Osteoblast (primary cell): ENCODE data around the gene MYEF2. TPM values are rescaled to one million over a fixed set of nuclear protein-coding genes. Genes with fewer than 3 reads are reported as not detected.
A peak's percentile ranks its signal among the peaks of the same experiment; 100 is the strongest.

Experiments
- DNase-seq: peaks from one replicate; pipeline ENCODE4 v3.0.0; 2011; ENCODE audit warnings: low spot score, mixed read lengths; ENCODE audit not compliant: insufficient read length; ENCODE audit errors: missing footprints
- H2AFZ ChIP-seq: 2 replicates; pipeline ENCODE4 v1.6.0; 2011; ENCODE audit warnings: mild to moderate bottlenecking, low read length
- H3K27ac ChIP-seq: 2 replicates; pipeline ENCODE4 v1.5.1; 2011; ENCODE audit warnings: mild to moderate bottlenecking, low read depth, low read length, moderate library complexity
- H3K27me3 ChIP-seq: 2 replicates; pipeline ENCODE4 v1.6.0; 2012; ENCODE audit warnings: mild to moderate bottlenecking, control low read depth, inconsistent platforms, low read length, moderate library complexity; ENCODE audit not compliant: insufficient read depth
- H3K36me3 ChIP-seq: 2 replicates; pipeline ENCODE4 v1.5.1; 2011; ENCODE audit warnings: mild to moderate bottlenecking, low read length, control low read depth, moderate library complexity; ENCODE audit not compliant: insufficient read depth
- H3K4me1 ChIP-seq: 2 replicates; pipeline ENCODE4 v1.5.1; 2011; ENCODE audit warnings: mild to moderate bottlenecking, low read length, control low read depth, moderate library complexity; ENCODE audit not compliant: insufficient read depth
- H3K4me2 ChIP-seq: 2 replicates; pipeline ENCODE4 v1.6.0; 2011; ENCODE audit warnings: mild to moderate bottlenecking, low read length; ENCODE audit not compliant: insufficient read depth
- H3K4me3 ChIP-seq: fragments of 200-600 bp; sonication (generic); 3 replicates; pipeline ENCODE4 v1.5.1; 2012; ENCODE audit warnings: mild to moderate bottlenecking, low read length, inconsistent platforms; ENCODE audit not compliant: insufficient read depth
- H3K79me2 ChIP-seq: 2 replicates; pipeline ENCODE4 v1.6.0; 2012; ENCODE audit warnings: mild to moderate bottlenecking, low read length, control low read depth, inconsistent platforms; ENCODE audit not compliant: insufficient read depth
- H3K9me3 ChIP-seq: 2 replicates; pipeline ENCODE4 v1.5.1; 2011; ENCODE audit warnings: low read depth, low read length, control low read depth
- H4K20me1 ChIP-seq: 2 replicates; pipeline ENCODE4 v1.6.0; 2012; ENCODE audit warnings: mild to moderate bottlenecking, low read length, control low read depth; ENCODE audit not compliant: insufficient read depth
- CTCF ChIP-seq: IDR thresholded peaks from 2 replicates; pipeline ENCODE4 v1.5.1; 2011; ENCODE audit warnings: mild to moderate bottlenecking, low read depth, low read length, moderate library complexity; ENCODE audit errors: extremely low read depth
- total RNA-seq: library from RNA; depleted of rRNA; stranded (reverse); fragments of >200 nt; gene quantifications from 2 replicates; pipeline ENCODE4 v1.2.3, GENCODE V29; 2012

Gene MYEF2
- total RNA-seq, 1 donor = 1.1 TPM

GRCh38 chr15:48126667-48127355 is 51.3 kb downstream of the MYEF2 start:
- Histone ChIP-seq H3K4me3 (no peak overlapping the region), H3K27ac (no peak overlapping the region), H3K4me1 (no peaks in the 10 kb centered on the region), H3K4me2 (no peak overlapping the region), H3K27me3 (no peaks in the 10 kb centered on the region), H3K79me2 (no peaks in the 10 kb centered on the region), H4K20me1 (no peaks in the 10 kb centered on the region), H3K36me3 (no peaks in the 10 kb centered on the region), H3K9me3 (no peaks in the 10 kb centered on the region), H2AFZ (no peak overlapping the region)
- peak; percentile 19 for DNase-seq
- no peak for TF ChIP-seq CTCF

GRCh38 chr15:48121849-48122248 is 56.2 kb downstream of the MYEF2 start:
- DNase-seq = no peak
- no peaks in the 10 kb centered on the region for H3K9me3 ChIP-seq
- H4K20me1 ChIP-seq = no peaks in the 10 kb centered on the region
- no peak for TF ChIP-seq CTCF
- H3K79me2 ChIP-seq = no peaks in the 10 kb centered on the region
- H3K27ac ChIP-seq = no peak overlapping the region
- no peaks in the 10 kb centered on the region for H3K27me3 ChIP-seq
- H2AFZ ChIP-seq = no peak overlapping the region
- H3K36me3 ChIP-seq = no peaks in the 10 kb centered on the region
- no peak overlapping the region for H3K4me2 ChIP-seq
- no peaks in the 10 kb centered on the region for H3K4me1 ChIP-seq
- H3K4me3 ChIP-seq = no peak overlapping the region

- no peak within 1 kb of the TSS for H3K27ac ChIP-seq
- H2AFZ ChIP-seq = no peak within 1 kb of the TSS
Observed at GRCh38 chr15:48120745-48121144, 57.4 kb downstream of the MYEF2 start, which contains the start of gene SLC24A5. Gene SLC24A5, plus strand, starts transcription at chr15:48120990. Its CDS starts 55 bp downstream, at chr15:48121045.

More at GRCh38 chr15:48120745-48121144, 57.4 kb downstream of the MYEF2 start, which contains the start of gene SLC24A5:
- Histone ChIP-seq H3K4me1 (no peaks in the 10 kb centered on the region), H3K4me3 (no peak within 1 kb of the TSS), H3K27me3 (no peaks in the 10 kb centered on the region), H4K20me1 (no peaks in the 10 kb centered on the region), H3K36me3 (no peaks in the 10 kb centered on the region), H3K79me2 (no peaks in the 10 kb centered on the region), H3K4me2 (no peak within 1 kb of the TSS), H3K9me3 (no peaks in the 10 kb centered on the region)
- peak; percentile 6 for DNase-seq
- TF ChIP-seq CTCF = no peak
